ENCODE measurements around the gene C1orf159. TPM values are rescaled to one million over a fixed set of nuclear protein-coding genes. Genes with fewer than 3 reads are reported as not detected.

Gene C1orf159
- total and polyA plus RNA-seq, 9 of the 15 experiments (the other 6 are each of a cell fraction or from before 2014, with no cell fraction given): 0.28 to 54.9 (median 10.6) TPM

- no peak for TF ChIP-seq TSHZ1 (CRISPR knock-in tag; IDR thresholded peaks at IDR 0.05)
- no peak for TF ChIP-seq ZMIZ1 (IDR thresholded peaks at IDR 0.05; ENCODE audit: low read depth in 2 of 2, low read length in 2 of 2)
- TF ChIP-seq TFE3 (CRISPR knock-in tag; IDR thresholded peaks at IDR 0.05): no peak
- peak in 1 of 2 experiments; percentile 79; a peak in 1 of 3 replicates for TF ChIP-seq CBX3 (IDR thresholded peaks at IDR 0.05; ENCODE audit: borderline replicate concordance in 1 of 2, low read length in 2 of 2)
- peak; percentile 57; the same call in 1 of the 2 replicates for TF ChIP-seq LEF1 (IDR thresholded peaks at IDR 0.05)
- no peak for TF ChIP-seq ZNF174 (CRISPR knock-in tag; IDR thresholded peaks at IDR 0.05)
- TF ChIP-seq NR3C1 (CRISPR knock-in tag; IDR thresholded peaks at IDR 0.05): no peak
- TF ChIP-seq LARP7 (IDR thresholded peaks at IDR 0.05): no peak
- TF ChIP-seq POLR3G (IDR thresholded peaks at IDR 0.05; ENCODE audit: extremely low read depth, insufficient read length, insufficient replicate concordance): no peak
- TF ChIP-seq THRA (IDR thresholded peaks at IDR 0.05): no peak
- TF ChIP-seq MYNN (IDR thresholded peaks at IDR 0.05): no peak
- TF ChIP-seq MYNN (CRISPR knock-in tag; IDR thresholded peaks at IDR 0.05): no peak
- TF ChIP-seq TAF15 (IDR thresholded peaks at IDR 0.05; ENCODE audit: low read depth, low read length): no peak
- TF ChIP-seq CBFA2T2 (conservative IDR thresholded peaks at IDR 0.05): no peak
- no peak for TF ChIP-seq TGIF2 (CRISPR knock-in tag; IDR thresholded peaks at IDR 0.05)
- no peak for TF ChIP-seq ZNF124 (CRISPR knock-in tag; IDR thresholded peaks at IDR 0.05)
- peak; percentile 82 for TF ChIP-seq CXXC5 (CRISPR knock-in tag; IDR thresholded peaks at IDR 0.05)
- TF ChIP-seq ZNF444 (CRISPR knock-in tag; IDR thresholded peaks at IDR 0.05): no peak
- TF ChIP-seq JUNB (CRISPR knock-in tag; conservative IDR thresholded peaks at IDR 0.05): no peak
- 0 out of 2 replicates have a peak, but pooled peaks have one; percentile 30 for TF ChIP-seq SP1 (CRISPR knock-in tag; IDR thresholded peaks at IDR 0.05)
- no peak for TF ChIP-seq NR2F6 (CRISPR knock-in tag; IDR thresholded peaks at IDR 0.05)
- peak; percentile 99 for TF ChIP-seq NFIC (IDR thresholded peaks at IDR 0.05)
Measured at GRCh38 chr1:1109743-1110142, 6.1 kb downstream of the C1orf159 start (continued).
